Activated CD8-positive, alpha-beta T cell treated with anti-CD3 and anti-CD28 coated beads for 36 hours (primary cell): ENCODE results near the gene BCL11B. TPM values are rescaled to one million over a fixed set of nuclear protein-coding genes. Genes with fewer than 3 reads are reported as not detected.

ENCODE experiments used
- ATAC-seq: fragments of 200-7000 bp; cut with Tn5 transposase; one replicate; pipeline ENCODE4 v1.10.0; 2021; ENCODE audit warnings: mild to moderate bottlenecking, moderate library complexity
- CTCF ChIA-PET: fragments of 350-600 bp; sonication (Branson Sonifier 250); formaldehyde crosslinking; loops from one replicate; lab custom pipeline; 2021; ENCODE audit warnings: antibody characterized with exemption; lab: Charles Lee
- POLR2A ChIA-PET: fragments of 350-600 bp; sonication (Branson Sonifier 250); formaldehyde crosslinking; loops from one replicate; lab custom pipeline; 2021; ENCODE audit warnings: antibody characterized with exemption; lab: Charles Lee
- DNase-seq: peaks from one replicate; pipeline ENCODE4 v3.0.0-alpha.2; 2020
- H3K27ac Mint-ChIP-seq: one replicate; pipeline ENCODE4 v1.8.0; 2021; ENCODE audit warnings: mild to moderate bottlenecking, mixed read lengths
- H3K27me3 Mint-ChIP-seq: one replicate; pipeline ENCODE4 v1.8.0; 2021; ENCODE audit warnings: mixed read lengths
- H3K36me3 Mint-ChIP-seq: one replicate; pipeline ENCODE4 v1.8.0; 2021; ENCODE audit warnings: low read depth, mixed read lengths
- H3K4me1 Mint-ChIP-seq: one replicate; pipeline ENCODE4 v1.8.0; 2021; ENCODE audit warnings: low read depth, mixed read lengths
- H3K4me3 Mint-ChIP-seq: one replicate; pipeline ENCODE4 v1.8.0; 2021; ENCODE audit warnings: mild to moderate bottlenecking, moderate library complexity, mixed read lengths
- H3K9me3 Mint-ChIP-seq: one replicate; pipeline ENCODE4 v1.8.0; 2021; ENCODE audit warnings: mixed read lengths
- intact Hi-C: fragments of 100-400 bp; cut with micrococcal nuclease; formaldehyde crosslinking; loops from one replicate; pipeline ENCODE4 v1.10.0; 2022
- total RNA-seq, 2 experiments: library from RNA; stranded (reverse); gene quantifications; one replicate each; pipeline ENCODE4 v1.2.3, GENCODE V29; 2021
- TF ChIP-seq, protein P1 (sequence below): fragments of 200-600 bp; IDR thresholded peaks from one replicate; pipeline ENCODE4 v1.8.0; 2022; ENCODE audit warnings: antibody characterized with exemption, mild to moderate bottlenecking

BCL11B gene
- total RNA-seq, 2 experiments from 2014 or later: 48.5 to 53.0 TPM

DNA sequence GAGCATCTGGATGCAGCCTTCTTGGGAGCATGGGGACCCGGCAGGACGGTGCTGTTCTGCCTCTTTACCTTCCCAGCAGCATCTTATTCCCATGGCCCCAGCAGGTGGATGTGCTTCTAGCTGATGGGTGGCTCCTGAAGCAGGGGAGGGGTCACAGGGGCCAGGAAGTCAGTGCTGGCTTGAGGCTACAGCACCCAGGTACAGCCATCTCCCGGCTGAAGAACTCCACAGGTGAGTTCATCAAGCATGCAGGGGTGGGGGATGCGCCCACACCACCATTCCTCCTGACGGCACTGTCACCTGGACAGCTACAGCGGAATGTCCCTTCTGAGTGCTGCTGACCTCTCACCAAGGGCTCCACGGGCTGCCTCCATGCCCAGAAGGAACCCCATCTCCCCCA, 57.3 kb downstream of the BCL11B start:
- POLR2A ChIA-PET: interaction anchor here (1.1 to 10.7 kb wide), 6 partner anchors 11 to 48 kb away, joined by 6 to 92 read pairs (median 27); no protein-coding TSS in a partner anchor
- H3K27me3 Mint-ChIP-seq: no peaks in the 10 kb centered on the region
- H3K36me3 Mint-ChIP-seq: peaks cover 40% of the 10 kb centered on the region
- H3K27ac Mint-ChIP-seq: peak overlapping the region; percentile 98
- CTCF ChIA-PET: interaction anchor here (0.8 to 4.4 kb wide), 9 partner anchors 11 to 53 kb away, joined by 3 to 19 read pairs (median 9); no protein-coding TSS in a partner anchor
- DNase-seq (no peak), ATAC-seq (no peak)
- peaks cover 94% of the 10 kb centered on the region for H3K4me1 Mint-ChIP-seq
- TF ChIP-seq, protein P1, sequence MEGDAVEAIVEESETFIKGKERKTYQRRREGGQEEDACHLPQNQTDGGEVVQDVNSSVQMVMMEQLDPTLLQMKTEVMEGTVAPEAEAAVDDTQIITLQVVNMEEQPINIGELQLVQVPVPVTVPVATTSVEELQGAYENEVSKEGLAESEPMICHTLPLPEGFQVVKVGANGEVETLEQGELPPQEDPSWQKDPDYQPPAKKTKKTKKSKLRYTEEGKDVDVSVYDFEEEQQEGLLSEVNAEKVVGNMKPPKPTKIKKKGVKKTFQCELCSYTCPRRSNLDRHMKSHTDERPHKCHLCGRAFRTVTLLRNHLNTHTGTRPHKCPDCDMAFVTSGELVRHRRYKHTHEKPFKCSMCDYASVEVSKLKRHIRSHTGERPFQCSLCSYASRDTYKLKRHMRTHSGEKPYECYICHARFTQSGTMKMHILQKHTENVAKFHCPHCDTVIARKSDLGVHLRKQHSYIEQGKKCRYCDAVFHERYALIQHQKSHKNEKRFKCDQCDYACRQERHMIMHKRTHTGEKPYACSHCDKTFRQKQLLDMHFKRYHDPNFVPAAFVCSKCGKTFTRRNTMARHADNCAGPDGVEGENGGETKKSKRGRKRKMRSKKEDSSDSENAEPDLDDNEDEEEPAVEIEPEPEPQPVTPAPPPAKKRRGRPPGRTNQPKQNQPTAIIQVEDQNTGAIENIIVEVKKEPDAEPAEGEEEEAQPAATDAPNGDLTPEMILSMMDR: no peak
- peak overlapping the region; percentile 64 for H3K4me3 Mint-ChIP-seq
- intact Hi-C loops: no loop called here
- H3K9me3 Mint-ChIP-seq: peaks cover 1% of the 10 kb centered on the region

DNA sequence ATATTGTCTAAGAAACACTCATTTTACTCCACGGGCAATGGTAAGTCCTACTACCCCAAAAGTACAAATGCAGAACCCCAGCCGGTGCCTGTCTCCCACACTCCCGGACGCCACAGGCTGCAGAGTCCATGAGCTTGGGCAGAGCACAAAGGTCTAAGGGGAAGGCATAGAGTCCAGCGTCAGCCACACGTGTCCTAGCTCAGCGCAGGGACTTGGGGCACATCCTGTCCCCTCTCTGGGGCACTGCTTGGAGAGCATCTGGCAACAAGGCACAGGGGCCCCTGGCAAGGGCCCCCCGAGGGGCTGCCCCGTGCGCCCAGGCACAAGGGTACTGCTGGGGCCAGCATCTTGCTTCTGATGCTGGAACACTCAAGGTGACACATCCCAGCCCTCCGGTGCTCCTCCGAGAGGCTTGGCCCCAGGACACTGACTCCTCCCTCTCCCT, 58.4 kb downstream of the BCL11B start:
- intact Hi-C loops: no loop called here
- peaks cover 35% of the 10 kb centered on the region for H3K36me3 Mint-ChIP-seq
- TF ChIP-seq, protein P1: no peak
- H3K4me1 Mint-ChIP-seq: peaks cover 96% of the 10 kb centered on the region
- no peaks in the 10 kb centered on the region for H3K27me3 Mint-ChIP-seq
- ATAC-seq (peak; percentile 48), DNase-seq (peak; percentile 65)
- H3K4me3 Mint-ChIP-seq: peak overlapping the region; percentile 64
- ChIA-PET CTCF (interaction anchor here (1.4 to 4.4 kb wide), 5 partner anchors 11 to 54 kb away, joined by 5 to 19 read pairs (median 13); no protein-coding TSS in a partner anchor), POLR2A (interaction anchor here (0.7 to 10.7 kb wide), 10 partner anchors 8 to 58 kb away, joined by 3 to 92 read pairs (median 6); partner anchors contain the start of gene BCL11B)
- H3K9me3 Mint-ChIP-seq: peaks cover 1% of the 10 kb centered on the region
- peak overlapping the region; percentile 98 for H3K27ac Mint-ChIP-seq

DNA sequence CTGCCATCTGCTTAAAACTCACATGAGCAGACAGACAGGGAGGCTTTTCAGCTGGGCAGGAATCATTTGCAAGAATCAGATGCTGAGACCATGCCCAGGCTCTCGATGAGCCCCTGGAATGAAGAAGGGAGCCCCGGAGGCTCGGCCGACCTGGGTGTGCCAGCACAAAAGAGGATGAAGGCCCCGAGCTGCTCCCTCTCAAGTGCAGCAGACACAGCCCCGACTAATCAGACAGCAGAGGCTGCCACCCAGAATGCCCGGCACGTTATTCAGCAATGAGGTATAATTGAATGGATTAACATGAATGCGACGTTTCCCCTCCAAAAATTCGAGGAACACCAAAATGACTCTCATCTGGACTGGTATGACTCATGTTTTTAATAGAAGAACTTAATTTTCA, 58.9 kb downstream of the BCL11B start:
- intact Hi-C loops: no loop called here
- DNase-seq (peak; percentile 60), ATAC-seq (peak; percentile 31)
- ChIA-PET POLR2A (interaction anchor here (0.7 to 10.7 kb wide), 11 partner anchors 9 to 59 kb away, joined by 3 to 92 read pairs (median 5); partner anchors contain the start of gene BCL11B), CTCF (interaction anchor here (1.3 to 4.4 kb wide), 6 partner anchors 11 to 54 kb away, joined by 5 to 19 read pairs (median 12); no protein-coding TSS in a partner anchor)
- TF ChIP-seq, protein P1: no peak
- peak overlapping the region; percentile 98 for H3K27ac Mint-ChIP-seq
- no peaks in the 10 kb centered on the region for H3K27me3 Mint-ChIP-seq
- peaks cover 96% of the 10 kb centered on the region for H3K4me1 Mint-ChIP-seq
- H3K36me3 Mint-ChIP-seq: peaks cover 32% of the 10 kb centered on the region
- peak overlapping the region; percentile 64 for H3K4me3 Mint-ChIP-seq
- no peaks in the 10 kb centered on the region for H3K9me3 Mint-ChIP-seq

DNA sequence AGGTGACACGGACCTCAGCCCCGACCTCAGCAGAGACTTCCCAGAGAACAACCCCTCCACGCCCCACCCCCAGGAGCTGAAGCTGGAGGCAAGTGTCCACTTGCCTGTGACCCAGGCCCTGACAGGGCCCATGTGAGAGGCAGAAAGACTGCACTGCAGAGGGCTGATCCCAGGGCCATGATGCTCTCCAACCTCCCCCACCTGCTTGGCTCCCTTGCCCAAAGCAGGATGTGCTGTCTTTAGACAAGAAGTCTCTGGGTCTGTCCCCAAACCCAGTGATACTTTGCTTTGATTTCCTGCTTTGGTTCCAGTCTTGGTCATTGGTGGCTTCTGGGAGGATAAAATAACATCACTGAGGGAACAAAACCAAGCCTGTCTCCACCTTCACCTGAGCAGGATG, 59.4 kb downstream of the BCL11B start:
- H3K9me3 Mint-ChIP-seq: no peaks in the 10 kb centered on the region
- TF ChIP-seq, protein P1: no peak
- peaks cover 34% of the 10 kb centered on the region for H3K36me3 Mint-ChIP-seq
- H3K27me3 Mint-ChIP-seq: no peaks in the 10 kb centered on the region
- intact Hi-C loops: no loop called here
- ChIA-PET CTCF (interaction anchor here (1.3 to 4.4 kb wide), 3 partner anchors 10 to 25 kb away, joined by 5 to 13 read pairs (median 5); no protein-coding TSS in a partner anchor), POLR2A (interaction anchor here (0.7 to 10.7 kb wide), 9 partner anchors 9 to 55 kb away, joined by 3 to 92 read pairs (median 5); no protein-coding TSS in a partner anchor)
- peak overlapping the region; percentile 64 for H3K4me3 Mint-ChIP-seq
- peak overlapping the region; percentile 98 for H3K27ac Mint-ChIP-seq
- ATAC-seq (peak; percentile 37), DNase-seq (no peak)
- peaks cover 98% of the 10 kb centered on the region for H3K4me1 Mint-ChIP-seq

DNA sequence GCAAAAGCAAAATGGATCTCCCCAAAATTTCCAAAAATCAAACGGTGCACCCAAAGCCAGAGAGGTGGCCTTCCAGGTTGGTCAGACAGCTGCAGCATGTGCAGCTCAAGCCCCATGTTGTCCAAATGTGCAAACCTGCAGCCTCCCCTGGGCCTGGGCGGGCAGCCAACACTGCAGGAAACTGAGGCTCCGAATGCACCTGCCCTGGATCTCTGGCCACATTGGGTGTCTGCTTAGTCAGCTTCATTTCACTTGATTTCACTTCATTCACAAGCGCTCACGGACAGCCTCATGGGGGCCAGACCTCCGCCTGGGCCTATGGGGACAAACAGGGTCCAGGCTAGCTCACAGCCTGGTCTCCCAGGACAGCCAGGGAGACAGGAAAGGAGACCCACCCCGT, 59.8 kb downstream of the BCL11B start:
- Mint-ChIP-seq H3K36me3 (peaks cover 33% of the 10 kb centered on the region), H3K27me3 (no peaks in the 10 kb centered on the region), H3K4me1 (peaks cover 98% of the 10 kb centered on the region), H3K4me3 (peak overlapping the region; percentile 64), H3K9me3 (no peaks in the 10 kb centered on the region), H3K27ac (peak overlapping the region; percentile 98)
- intact Hi-C loops: no loop called here
- no peak for DNase-seq
- ChIA-PET CTCF (interaction anchor here (1.3 to 4.4 kb wide), 2 partner anchors 21 to 24 kb away, joined by 5 to 13 read pairs; no protein-coding TSS in a partner anchor), POLR2A (interaction anchor here (1.0 to 10.7 kb wide), 6 partner anchors 9 to 1014 kb away, joined by 3 to 92 read pairs (median 6); no protein-coding TSS in a partner anchor)
- no peak for ATAC-seq
- TF ChIP-seq, protein P1: no peak
